ENCODE data around the gene DCXR. TPM values are rescaled to one million over a fixed set of nuclear protein-coding genes. Genes with fewer than 3 reads are reported as not detected.

Gene DCXR
- total RNA-seq, 1 donor: 40.6 TPM

- DNase-seq (ENCODE audit: low read depth): no peak
- TF ChIP-seq CTCF (IDR thresholded peaks at IDR 0.05; ENCODE audit: insufficient read depth, low read depth, low read length): no peak
- no peak overlapping the region for H3K4me3 ChIP-seq (ENCODE audit: low read depth, low read length)
These were observed 45.5 kb upstream of the DCXR start for GRCh38 chr17:82083009-82083408.

GRCh38 chr17:82082456-82082855, 45.0 kb upstream of the DCXR start:
- H3K4me3 ChIP-seq (ENCODE audit: low read depth, low read length): no peak overlapping the region
- DNase-seq (ENCODE audit: low read depth): no peak
- TF ChIP-seq CTCF (IDR thresholded peaks at IDR 0.05; ENCODE audit: insufficient read depth, low read depth, low read length): no peak

- no peak for DNase-seq (ENCODE audit: low read depth)
- no peak overlapping the region for H3K4me3 ChIP-seq (ENCODE audit: low read depth, low read length)
- no peak for TF ChIP-seq CTCF (IDR thresholded peaks at IDR 0.05; ENCODE audit: insufficient read depth, low read depth, low read length)
These were observed 44.5 kb upstream of the DCXR start for GRCh38 chr17:82081966-82082365.

- no peak overlapping the region for H3K4me3 ChIP-seq (ENCODE audit: low read depth, low read length)
- DNase-seq (ENCODE audit: low read depth): no peak
- TF ChIP-seq CTCF (IDR thresholded peaks at IDR 0.05; ENCODE audit: insufficient read depth, low read depth, low read length): no peak
These were observed 44.0 kb upstream of the DCXR start for GRCh38 chr17:82081546-82081945.

GRCh38 chr17:82080789-82081464, 43.4 kb upstream of the DCXR start:
- no peak for TF ChIP-seq CTCF (IDR thresholded peaks at IDR 0.05; ENCODE audit: insufficient read depth, low read depth, low read length)
- no peak overlapping the region for H3K4me3 ChIP-seq (ENCODE audit: low read depth, low read length)
- DNase-seq (ENCODE audit: low read depth): no peak

GRCh38 chr17:82080048-82080788, 42.7 kb upstream of the DCXR start:
- DNase-seq (ENCODE audit: low read depth): no peak
- no peak overlapping the region for H3K4me3 ChIP-seq (ENCODE audit: low read depth, low read length)
- TF ChIP-seq CTCF (IDR thresholded peaks at IDR 0.05; ENCODE audit: insufficient read depth, low read depth, low read length): no peak

Measured in fibroblast of villous mesenchyme (primary cell).